Tibial nerve (tissue), 4 donors: Measurements from ENCODE around the gene PTGFRN. TPM values are rescaled to one million over a fixed set of nuclear protein-coding genes. Genes with fewer than 3 reads are reported as not detected.
A peak's percentile ranks its signal among the peaks of the same experiment; 100 is the strongest.

Experiments used
- DNase-seq, 2 donors: peaks; one replicate each; pipeline ENCODE4 v3.0.0-alpha.2; 2019; ENCODE audit warnings: low spot score in 2 of 2
- H3K27ac ChIP-seq, 4 donors: fragments of 200-600 bp; sonication (generic) in 3 of 4; one replicate each; pipeline ENCODE4 v1.5.1; 2017 to 2019; ENCODE audit warnings: mild to moderate bottlenecking in 1 of 4
- H3K27me3 ChIP-seq, 2 donors: fragments of 200-600 bp; sonication (generic) in 1 of 2; one replicate each; pipeline versions ENCODE4 v1.5.1 to v1.6.0; 2017 to 2019
- H3K36me3 ChIP-seq, 3 donors: fragments of 200-600 bp; sonication (generic); one replicate each; pipeline ENCODE4 v1.5.1; 2018 to 2019
- H3K4me1 ChIP-seq, 4 donors: fragments of 200-600 bp; sonication (generic) in 3 of 4; one replicate each; pipeline ENCODE4 v1.5.1; 2017 to 2019
- H3K4me3 ChIP-seq, 4 donors: fragments of 200-600 bp; sonication (generic) in 3 of 4; one replicate each; pipeline ENCODE4 v1.5.1; 2017 to 2019; ENCODE audit warnings: mild to moderate bottlenecking in 1 of 4, moderate library complexity in 1 of 4
- H3K9me3 ChIP-seq, 4 donors: fragments of 200-600 bp; sonication (generic) in 3 of 4; one replicate each; pipeline ENCODE4 v1.5.1; 2017 to 2019
- CTCF ChIP-seq, 5 experiments: fragments of 200-600 bp in 3 of 5; fragments of 450-650 bp in 2 of 5; sonication (generic) in 3 of 5; IDR thresholded peaks; one replicate each; pipeline ENCODE4 v1.5.1; 2016 to 2019; ENCODE audit warnings: antibody characterized with exemption in 5 of 5, mild to moderate bottlenecking in 3 of 5, moderate library complexity in 2 of 5
- EP300 ChIP-seq, 2 donors: sonication (generic); formaldehyde crosslinking; IDR thresholded peaks; one replicate each; pipeline ENCODE4 v1.6.1; 2017; ENCODE audit warnings: antibody characterized with exemption in 2 of 2, mild to moderate bottlenecking in 1 of 2
- POLR2A ChIP-seq, 2 donors: fragments of 450-650 bp; IDR thresholded peaks; one replicate each; pipeline ENCODE4 v1.6.1; 2017; ENCODE audit warnings: antibody characterized with exemption in 2 of 2, mild to moderate bottlenecking in 2 of 2, moderate library complexity in 2 of 2
- WGBS, 2 donors: methylation state at CpG; one replicate each; pipeline ENCODE4 v1.1.5; 2018; 5-methylcytosine and 5-hydroxymethylcytosine counted together
- total RNA-seq, 4 donors: library from RNA; depleted of rRNA; stranded (reverse); fragments of >200 nt; gene quantifications; one replicate each; pipeline ENCODE4 v1.1.0, GENCODE V29; 2016

Gene PTGFRN
- total RNA-seq, 4 donors from 2014 or later = 10.2 to 19.0 (median 14.7) TPM

- H3K27me3 ChIP-seq = no peaks in the 10 kb centered on the region
- no peak for DNase-seq
- 92 to 100% methylated on average over 2 of the region's 2 CpGs for WGBS, 2 donors
- no peaks in the 10 kb centered on the region for H3K36me3 ChIP-seq
- TF ChIP-seq CTCF (IDR thresholded peaks at IDR 0.05) = no peak
- no peak for TF ChIP-seq POLR2A (IDR thresholded peaks at IDR 0.05)
- no peak for TF ChIP-seq EP300 (IDR thresholded peaks at IDR 0.05)
- no peaks in the 10 kb centered on the region for H3K9me3 ChIP-seq
- H3K27ac ChIP-seq = no peak overlapping the region
- peaks cover 0 to 26% (median 0%) of the 10 kb centered on the region in 4 donors for H3K4me1 ChIP-seq
- H3K4me3 ChIP-seq = no peak overlapping the region
These were observed 3.1 kb downstream of the PTGFRN start for GRCh38 chr1:116912846-116913245.

DNA sequence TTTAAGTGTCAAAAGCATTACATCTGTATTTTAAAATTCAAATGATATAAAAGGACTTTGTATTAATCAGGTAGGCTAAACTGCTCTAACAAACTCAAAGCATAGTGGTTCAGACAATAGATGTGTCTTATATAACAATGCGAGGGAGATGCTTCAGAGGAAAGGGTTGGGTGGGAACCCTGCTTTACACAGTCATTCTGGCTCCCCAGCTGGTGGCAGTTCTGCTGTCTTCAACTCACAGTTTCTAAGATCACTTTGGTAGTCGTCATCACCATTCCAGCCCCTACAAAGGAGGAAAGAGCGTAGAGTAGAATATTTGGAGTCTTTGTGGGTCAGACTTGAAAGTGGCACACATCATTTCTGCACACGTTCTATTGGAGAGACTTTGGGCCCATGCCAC, 4.2 kb downstream of the PTGFRN start:
- H3K9me3 ChIP-seq = no peaks in the 10 kb centered on the region
- H3K4me1 ChIP-seq = peaks cover 0 to 26% (median 0%) of the 10 kb centered on the region in 4 donors
- no peak overlapping the region for H3K27ac ChIP-seq
- 85 to 90% methylated on average over 4 of the region's 4 CpGs for WGBS, 2 donors
- TF ChIP-seq EP300 (IDR thresholded peaks at IDR 0.05) = no peak
- TF ChIP-seq CTCF (IDR thresholded peaks at IDR 0.05) = no peak
- no peak for TF ChIP-seq POLR2A (IDR thresholded peaks at IDR 0.05)
- no peak overlapping the region for H3K4me3 ChIP-seq
- no peak for DNase-seq
- no peaks in the 10 kb centered on the region for H3K27me3 ChIP-seq
- H3K36me3 ChIP-seq = no peaks in the 10 kb centered on the region

- no peak for DNase-seq
- no peaks in the 10 kb centered on the region for H3K36me3 ChIP-seq
- WGBS, 2 donors = 91 to 94% methylated on average over 7 of the region's 7 CpGs
- H3K4me1 ChIP-seq = peaks cover 0 to 20% (median 0%) of the 10 kb centered on the region in 4 donors
- H3K9me3 ChIP-seq = no peaks in the 10 kb centered on the region
- no peaks in the 10 kb centered on the region for H3K27me3 ChIP-seq
- no peak overlapping the region for H3K27ac ChIP-seq
- H3K4me3 ChIP-seq = no peak overlapping the region
- no peak for TF ChIP-seq CTCF (IDR thresholded peaks at IDR 0.05)
- no peak for TF ChIP-seq POLR2A (IDR thresholded peaks at IDR 0.05)
- no peak for TF ChIP-seq EP300 (IDR thresholded peaks at IDR 0.05)
These were observed 5.0 kb downstream of the PTGFRN start for GRCh38 chr1:116914667-116915066.

- 61 to 68% methylated on average over 7 of the region's 7 CpGs for WGBS, 2 donors
- no peak for DNase-seq
- Histone ChIP-seq H3K36me3 (no peaks in the 10 kb centered on the region), H3K9me3 (no peaks in the 10 kb centered on the region), H3K4me3 (peak overlapping the region in 1 of 4 donors; percentile 13), H3K4me1 (peaks cover 0 to 16% (median 0%) of the 10 kb centered on the region in 4 donors), H3K27ac (peak overlapping the region in 1 of 4 donors; percentile 1), H3K27me3 (no peaks in the 10 kb centered on the region)
- TF ChIP-seq POLR2A (IDR thresholded peaks at IDR 0.05) = no peak
- TF ChIP-seq EP300 (IDR thresholded peaks at IDR 0.05) = no peak
- no peak for TF ChIP-seq CTCF (IDR thresholded peaks at IDR 0.05)
These were observed 5.5 kb downstream of the PTGFRN start for GRCh38 chr1:116915086-116915661.

DNA sequence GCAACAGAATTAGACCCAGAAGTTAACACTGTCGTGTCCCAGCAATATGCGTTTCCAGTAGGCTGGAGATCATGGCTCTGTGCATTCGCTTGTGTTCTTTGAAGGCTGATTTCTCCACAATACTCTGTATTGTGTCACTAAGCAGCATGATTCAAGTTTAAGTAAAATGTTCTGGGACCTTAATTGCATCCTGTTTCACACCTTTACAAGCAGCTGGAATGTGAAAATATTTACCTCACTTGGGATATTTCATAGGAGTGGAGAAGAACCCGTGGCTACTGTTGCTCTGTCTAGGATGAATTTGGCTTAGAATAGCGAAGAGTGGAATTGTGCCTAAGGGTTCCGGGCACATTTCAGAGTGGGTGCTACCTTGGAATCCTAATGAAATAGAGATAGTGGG, 6.3 kb downstream of the PTGFRN start:
- no peaks in the 10 kb centered on the region for H3K27me3 ChIP-seq
- peaks cover 0 to 10% (median 0%) of the 10 kb centered on the region in 4 donors for H3K4me1 ChIP-seq
- DNase-seq = no peak
- H3K36me3 ChIP-seq = no peaks in the 10 kb centered on the region
- H3K9me3 ChIP-seq = no peaks in the 10 kb centered on the region
- no peak for TF ChIP-seq POLR2A (IDR thresholded peaks at IDR 0.05)
- no peak for TF ChIP-seq EP300 (IDR thresholded peaks at IDR 0.05)
- TF ChIP-seq CTCF (IDR thresholded peaks at IDR 0.05) = no peak
- no peak overlapping the region for H3K27ac ChIP-seq
- 87 to 88% methylated on average over 6 of the region's 6 CpGs for WGBS, 2 donors
- H3K4me3 ChIP-seq = no peak overlapping the region
